ENCODE measurements around the gene ITGB3. TPM values are rescaled to one million over a fixed set of nuclear protein-coding genes. Genes with fewer than 3 reads are reported as not detected.
A peak's percentile ranks its signal among the peaks of the same experiment; 100 is the strongest.

ITGB3 gene
- total and polyA plus RNA-seq, 9 of the 15 experiments (the other 6 are each of a cell fraction or from before 2014, with no cell fraction given), result 0.08 to 2.6 (median 0.62) TPM; not detected in 1

DNA sequence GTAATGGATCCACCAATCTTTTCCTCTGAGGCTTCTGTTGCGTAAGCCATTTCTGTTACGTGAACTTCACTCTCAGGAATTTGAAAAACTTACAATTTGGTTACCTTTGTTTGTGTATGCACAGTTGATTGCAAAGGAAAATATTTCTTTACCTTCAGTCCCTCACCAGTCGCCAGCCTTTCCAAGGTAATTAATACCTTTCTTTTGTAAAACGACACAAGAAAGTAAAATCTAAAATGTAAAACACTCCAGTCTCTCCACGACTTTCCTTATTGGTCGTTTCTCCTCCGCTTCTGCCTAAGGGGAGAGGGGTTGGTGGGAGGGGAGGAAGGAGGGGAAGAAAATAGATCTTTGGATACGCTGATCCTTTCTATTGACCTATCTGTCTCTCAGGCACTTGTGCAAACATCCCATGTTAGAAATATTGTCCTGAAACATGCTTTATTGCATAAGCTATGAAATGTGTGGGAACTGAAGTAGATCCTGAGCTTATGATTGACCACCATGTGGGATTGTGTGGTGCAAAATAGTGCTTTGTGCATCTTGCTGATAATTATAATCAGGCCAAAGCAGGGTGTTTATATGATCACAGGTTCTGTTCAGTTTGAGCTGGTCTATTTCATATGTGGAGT lies 37.7 kb downstream of the ITGB3 start (continued):
- TF ChIP-seq CHD1 (IDR thresholded peaks at IDR 0.05; ENCODE audit: low read length) (no peak), ZNF239 (CRISPR knock-in tag; IDR thresholded peaks at IDR 0.05) (no peak), CBX5 (IDR thresholded peaks at IDR 0.05; ENCODE audit: borderline replicate concordance, low read depth) (no peak), PYGO2 (tag; IDR thresholded peaks at IDR 0.05) (no peak), ZBTB17 (CRISPR knock-in tag; IDR thresholded peaks at IDR 0.05) (no peak), ZFP36 (IDR thresholded peaks at IDR 0.05; ENCODE audit: low read depth, low read length, partially characterized antibody) (no peak), NFE2L1 (tag; IDR thresholded peaks at IDR 0.05; ENCODE audit: borderline replicate concordance, low read depth) (no peak), BRD9 (IDR thresholded peaks at IDR 0.05; ENCODE audit: low read depth, partially characterized antibody) (peak; percentile 42), MED1 (CRISPR knock-in tag; IDR thresholded peaks at IDR 0.05; ENCODE audit: borderline replicate concordance) (no peak), ETV5 (CRISPR knock-in tag; IDR thresholded peaks at IDR 0.05; ENCODE audit: low read depth) (no peak), GABPB1 (CRISPR knock-in tag; IDR thresholded peaks at IDR 0.05) (no peak), SREBF1 (IDR thresholded peaks at IDR 0.05; ENCODE audit: borderline replicate concordance, low read depth, low read length) (no peak), ZBTB1 (CRISPR knock-in tag; IDR thresholded peaks at IDR 0.05; ENCODE audit: borderline replicate concordance, low read depth) (no peak), PCBP1 (IDR thresholded peaks at IDR 0.05; ENCODE audit: low read depth, low read length, poor library complexity, severe bottlenecking) (no peak), ZNF282 (CRISPR knock-in tag; IDR thresholded peaks at IDR 0.05) (no peak), CEBPB (tag; IDR thresholded peaks at IDR 0.05) (peak; percentile 91)
- TF ChIP-seq, protein P1, sequence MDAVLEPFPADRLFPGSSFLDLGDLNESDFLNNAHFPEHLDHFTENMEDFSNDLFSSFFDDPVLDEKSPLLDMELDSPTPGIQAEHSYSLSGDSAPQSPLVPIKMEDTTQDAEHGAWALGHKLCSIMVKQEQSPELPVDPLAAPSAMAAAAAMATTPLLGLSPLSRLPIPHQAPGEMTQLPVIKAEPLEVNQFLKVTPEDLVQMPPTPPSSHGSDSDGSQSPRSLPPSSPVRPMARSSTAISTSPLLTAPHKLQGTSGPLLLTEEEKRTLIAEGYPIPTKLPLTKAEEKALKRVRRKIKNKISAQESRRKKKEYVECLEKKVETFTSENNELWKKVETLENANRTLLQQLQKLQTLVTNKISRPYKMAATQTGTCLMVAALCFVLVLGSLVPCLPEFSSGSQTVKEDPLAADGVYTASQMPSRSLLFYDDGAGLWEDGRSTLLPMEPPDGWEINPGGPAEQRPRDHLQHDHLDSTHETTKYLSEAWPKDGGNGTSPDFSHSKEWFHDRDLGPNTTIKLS (IDR thresholded peaks at IDR 0.05; ENCODE audit: borderline replicate concordance, low read depth), result no peak
- TF ChIP-seq, protein P2, sequence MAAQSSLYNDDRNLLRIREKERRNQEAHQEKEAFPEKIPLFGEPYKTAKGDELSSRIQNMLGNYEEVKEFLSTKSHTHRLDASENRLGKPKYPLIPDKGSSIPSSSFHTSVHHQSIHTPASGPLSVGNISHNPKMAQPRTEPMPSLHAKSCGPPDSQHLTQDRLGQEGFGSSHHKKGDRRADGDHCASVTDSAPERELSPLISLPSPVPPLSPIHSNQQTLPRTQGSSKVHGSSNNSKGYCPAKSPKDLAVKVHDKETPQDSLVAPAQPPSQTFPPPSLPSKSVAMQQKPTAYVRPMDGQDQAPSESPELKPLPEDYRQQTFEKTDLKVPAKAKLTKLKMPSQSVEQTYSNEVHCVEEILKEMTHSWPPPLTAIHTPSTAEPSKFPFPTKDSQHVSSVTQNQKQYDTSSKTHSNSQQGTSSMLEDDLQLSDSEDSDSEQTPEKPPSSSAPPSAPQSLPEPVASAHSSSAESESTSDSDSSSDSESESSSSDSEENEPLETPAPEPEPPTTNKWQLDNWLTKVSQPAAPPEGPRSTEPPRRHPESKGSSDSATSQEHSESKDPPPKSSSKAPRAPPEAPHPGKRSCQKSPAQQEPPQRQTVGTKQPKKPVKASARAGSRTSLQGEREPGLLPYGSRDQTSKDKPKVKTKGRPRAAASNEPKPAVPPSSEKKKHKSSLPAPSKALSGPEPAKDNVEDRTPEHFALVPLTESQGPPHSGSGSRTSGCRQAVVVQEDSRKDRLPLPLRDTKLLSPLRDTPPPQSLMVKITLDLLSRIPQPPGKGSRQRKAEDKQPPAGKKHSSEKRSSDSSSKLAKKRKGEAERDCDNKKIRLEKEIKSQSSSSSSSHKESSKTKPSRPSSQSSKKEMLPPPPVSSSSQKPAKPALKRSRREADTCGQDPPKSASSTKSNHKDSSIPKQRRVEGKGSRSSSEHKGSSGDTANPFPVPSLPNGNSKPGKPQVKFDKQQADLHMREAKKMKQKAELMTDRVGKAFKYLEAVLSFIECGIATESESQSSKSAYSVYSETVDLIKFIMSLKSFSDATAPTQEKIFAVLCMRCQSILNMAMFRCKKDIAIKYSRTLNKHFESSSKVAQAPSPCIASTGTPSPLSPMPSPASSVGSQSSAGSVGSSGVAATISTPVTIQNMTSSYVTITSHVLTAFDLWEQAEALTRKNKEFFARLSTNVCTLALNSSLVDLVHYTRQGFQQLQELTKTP (IDR thresholded peaks at IDR 0.05; ENCODE audit: low read depth in 1 of 2, partially characterized antibody in 2 of 2), result peak in 1 of 2 experiments; percentile 34
- TF ChIP-seq, protein P3, sequence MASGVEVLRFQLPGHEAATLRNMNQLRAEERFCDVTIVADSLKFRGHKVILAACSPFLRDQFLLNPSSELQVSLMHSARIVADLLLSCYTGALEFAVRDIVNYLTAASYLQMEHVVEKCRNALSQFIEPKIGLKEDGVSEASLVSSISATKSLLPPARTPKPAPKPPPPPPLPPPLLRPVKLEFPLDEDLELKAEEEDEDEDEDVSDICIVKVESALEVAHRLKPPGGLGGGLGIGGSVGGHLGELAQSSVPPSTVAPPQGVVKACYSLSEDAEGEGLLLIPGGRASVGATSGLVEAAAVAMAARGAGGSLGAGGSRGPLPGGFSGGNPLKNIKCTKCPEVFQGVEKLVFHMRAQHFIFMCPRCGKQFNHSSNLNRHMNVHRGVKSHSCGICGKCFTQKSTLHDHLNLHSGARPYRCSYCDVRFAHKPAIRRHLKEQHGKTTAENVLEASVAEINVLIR (CRISPR knock-in tag; IDR thresholded peaks at IDR 0.05), result no peak
- TF ChIP-seq, protein P4, sequence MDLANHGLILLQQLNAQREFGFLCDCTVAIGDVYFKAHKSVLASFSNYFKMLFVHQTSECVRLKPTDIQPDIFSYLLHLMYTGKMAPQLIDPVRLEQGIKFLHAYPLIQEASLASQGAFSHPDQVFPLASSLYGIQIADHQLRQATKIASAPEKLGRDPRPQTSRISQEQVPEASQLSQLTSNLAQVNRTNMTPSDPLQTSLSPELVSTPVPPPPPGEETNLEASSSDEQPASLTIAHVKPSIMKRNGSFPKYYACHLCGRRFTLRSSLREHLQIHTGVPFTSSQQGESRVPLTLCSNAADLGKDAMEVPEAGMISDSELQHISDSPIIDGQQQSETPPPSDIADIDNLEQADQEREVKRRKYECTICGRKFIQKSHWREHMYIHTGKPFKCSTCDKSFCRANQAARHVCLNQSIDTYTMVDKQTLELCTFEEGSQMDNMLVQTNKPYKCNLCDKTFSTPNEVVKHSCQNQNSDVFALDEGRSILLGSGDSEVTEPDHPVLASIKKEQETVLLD (IDR thresholded peaks at IDR 0.05), result no peak
